CD4-positive, alpha-beta T cell treated with Interleukin-6 for 4 hours (primary cell): ENCODE measurements around the gene ELL2.

Experiments used
- DNase-seq: peaks from one replicate; pipeline ENCODE4 v3.0.0-alpha.2; 2020; ENCODE audit warnings: mixed read lengths

The ELL2 gene

GRCh38 chr5:95961617-95962474 is at the start of gene ELL2:
Gene ELL2, minus strand, starts transcription at chr5:95961851. Its CDS starts 130 bp downstream, at chr5:95961721.
- peak; percentile 96 for DNase-seq

GRCh38 chr5:96008987-96009647 is 47.5 kb upstream of the ELL2 start:
- no peak for DNase-seq

DNA sequence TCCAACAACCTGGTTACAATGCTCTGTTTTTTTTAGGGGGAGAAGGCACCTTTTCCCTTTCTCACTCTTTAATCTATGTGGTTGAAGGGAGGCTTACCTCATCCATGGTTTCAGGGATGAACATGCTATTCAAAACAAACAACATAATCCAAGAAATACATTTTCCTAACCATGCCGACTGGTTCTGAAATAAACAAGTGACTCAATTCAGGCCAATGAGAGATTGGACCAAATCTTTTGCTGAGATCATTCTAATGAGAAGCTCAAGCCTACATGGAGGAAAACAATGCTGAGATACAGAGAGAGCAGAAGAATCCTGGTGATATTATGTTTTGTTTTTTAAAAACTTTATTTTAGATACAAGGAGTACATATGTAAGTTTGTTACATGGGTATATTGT is 46.8 kb upstream of the ELL2 start:
- DNase-seq = no peak

DNA sequence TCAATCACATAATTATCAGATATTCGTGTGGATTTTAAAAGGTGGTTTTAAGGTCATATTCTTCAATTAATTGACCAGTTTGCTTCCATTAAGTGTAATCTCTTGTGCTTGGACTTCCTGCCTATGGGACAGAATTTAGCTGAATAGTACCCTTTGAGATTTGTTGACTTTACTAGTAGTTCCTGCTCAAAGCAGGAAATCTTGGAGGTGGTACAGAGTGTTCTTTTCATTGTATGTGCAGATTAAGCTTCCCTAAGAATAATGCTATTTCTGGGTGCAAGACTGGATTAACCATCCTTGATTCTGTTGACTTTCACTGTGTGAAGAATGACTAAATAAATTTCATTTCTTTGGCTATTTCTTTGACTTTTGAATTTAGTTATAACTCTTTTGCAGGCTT is 45.4 kb upstream of the ELL2 start:
- DNase-seq = no peak

DNA sequence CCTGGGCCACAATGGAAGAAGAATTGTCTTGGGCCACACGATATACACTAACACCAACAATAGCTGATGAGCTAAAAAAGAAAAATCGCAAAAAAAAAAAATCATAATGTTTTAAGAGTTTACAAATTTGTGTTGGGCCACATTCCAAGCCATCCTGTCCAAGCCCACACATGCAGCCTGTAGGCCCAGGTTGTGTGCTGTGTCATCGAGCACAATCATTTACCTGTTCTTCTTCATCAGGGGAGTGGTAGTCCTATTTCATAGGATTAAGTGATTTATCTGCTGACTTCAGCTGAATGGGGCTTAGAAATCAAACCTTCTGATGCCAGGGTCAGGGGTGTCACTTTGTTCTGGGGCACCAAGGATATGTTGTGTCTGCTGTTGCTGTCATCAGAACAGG is 44.6 kb upstream of the ELL2 start:
- no peak for DNase-seq

GRCh38 chr5:96004754-96005153 is 43.1 kb upstream of the ELL2 start:
- no peak for DNase-seq

DNA sequence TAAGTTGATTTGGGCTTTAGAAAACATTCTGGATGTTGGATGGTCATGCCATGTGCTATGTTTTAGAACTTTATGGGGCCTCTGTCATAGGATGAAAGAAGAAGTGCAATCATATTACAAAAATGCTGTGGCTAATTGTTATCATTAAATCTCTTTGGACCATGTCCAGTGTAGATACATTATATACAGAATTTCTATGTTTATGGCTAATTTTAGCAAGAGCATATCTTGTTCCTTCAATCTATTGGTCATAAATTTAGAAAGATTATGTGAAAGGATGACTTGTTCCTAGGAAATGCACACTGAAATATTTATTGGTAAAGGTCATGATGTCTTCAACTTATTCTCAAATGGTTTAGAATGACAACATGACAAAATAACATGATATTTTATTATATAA is 42.4 kb upstream of the ELL2 start:
- DNase-seq = no peak

- no peak for DNase-seq
Observed at GRCh38 chr5:96001262-96001661, 39.6 kb upstream of the ELL2 start.

DNA sequence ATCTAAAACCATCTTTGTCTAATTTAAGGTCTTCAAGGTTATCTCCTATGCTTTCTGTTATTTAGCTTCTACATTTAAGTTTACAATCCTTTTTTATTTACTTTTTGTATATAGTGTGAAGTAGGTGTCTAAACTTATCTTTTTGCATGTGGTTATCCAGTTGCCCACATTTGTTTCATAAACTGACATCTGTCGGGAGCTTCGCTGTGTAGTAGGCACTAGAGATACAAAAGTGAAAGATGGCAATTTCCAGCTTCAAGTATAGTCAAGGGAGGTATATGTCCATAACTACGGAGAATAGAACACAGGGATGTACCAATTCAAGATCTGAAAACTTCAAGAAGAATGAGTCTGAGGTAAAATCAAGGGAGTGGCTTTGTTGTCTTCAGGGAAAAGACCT is 38.7 kb upstream of the ELL2 start:
- no peak for DNase-seq

- no peak for DNase-seq
Observed at GRCh38 chr5:95996904-95997723, 35.5 kb upstream of the ELL2 start.

DNA sequence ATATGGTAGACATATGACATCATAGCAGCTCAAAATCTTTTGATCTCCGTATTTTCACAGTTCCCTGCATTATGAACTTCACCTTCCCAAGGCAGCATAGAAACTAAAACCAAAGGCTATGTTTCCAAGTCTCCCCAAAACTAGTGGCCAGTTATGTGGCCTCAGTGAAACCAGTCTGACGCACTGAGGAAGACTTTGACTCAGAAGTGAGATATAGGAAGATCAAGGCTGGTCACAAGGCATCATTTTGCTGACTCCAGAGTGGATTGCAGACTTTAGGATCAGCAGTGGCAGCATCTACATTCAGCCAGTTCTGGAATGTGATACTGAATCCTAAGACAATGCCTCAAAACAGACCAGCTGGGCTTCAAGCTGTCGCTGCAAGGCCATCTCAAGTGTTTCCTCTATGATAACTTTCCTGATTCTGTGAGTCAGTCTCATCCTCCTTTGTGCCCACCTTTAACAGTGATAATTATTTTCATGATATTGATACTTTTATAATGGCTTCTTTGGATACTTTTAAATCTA is 34.4 kb upstream of the ELL2 start:
- DNase-seq = no peak

GRCh38 chr5:95993776-95994175 is 32.1 kb upstream of the ELL2 start:
- DNase-seq = no peak

DNA sequence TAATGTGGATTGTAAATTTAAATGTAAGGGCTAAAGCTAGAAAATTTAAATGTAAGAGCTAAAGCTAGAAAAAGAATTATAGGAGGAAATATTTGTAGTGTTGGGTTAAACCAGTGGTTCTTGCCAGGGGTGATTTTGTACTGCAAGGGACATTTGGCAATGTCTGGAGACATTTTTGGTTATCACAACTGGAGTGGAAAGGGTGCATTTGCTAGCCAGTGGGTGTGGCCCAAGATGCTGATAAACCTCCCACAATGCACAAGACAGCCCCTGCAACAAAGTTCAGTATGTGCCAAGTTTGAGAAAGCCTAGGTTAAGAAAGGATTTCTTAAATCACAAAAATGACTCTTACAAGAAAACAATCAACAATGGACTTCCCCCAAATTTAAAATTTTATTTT is 31.6 kb upstream of the ELL2 start:
- no peak for DNase-seq

GRCh38 chr5:95989283-95990048 is 27.8 kb upstream of the ELL2 start:
- DNase-seq = no peak

DNA sequence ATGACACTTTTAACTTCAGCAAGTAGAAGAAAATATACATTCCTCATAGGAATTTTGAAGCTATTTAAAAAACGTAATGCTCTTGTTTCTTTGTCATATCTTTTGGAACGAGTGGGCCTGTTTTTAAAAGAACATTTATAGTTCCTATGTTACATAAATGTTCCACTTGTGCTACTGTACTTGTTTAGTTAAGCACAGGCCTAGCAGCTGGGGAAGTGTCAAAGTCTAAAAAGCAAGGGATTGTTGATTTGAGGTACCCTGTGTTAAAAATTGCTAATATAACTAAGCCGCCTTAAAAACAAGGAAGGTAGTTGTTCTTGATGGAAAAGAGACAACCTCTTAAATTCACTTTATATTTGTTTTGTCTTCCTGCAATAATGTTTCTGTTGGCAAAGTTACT is 27.2 kb upstream of the ELL2 start:
- DNase-seq = no peak

- DNase-seq = no peak
Observed at GRCh38 chr5:95988094-95988493, 26.4 kb upstream of the ELL2 start.

- DNase-seq = no peak
Observed at GRCh38 chr5:95986937-95987520, 25.4 kb upstream of the ELL2 start.

GRCh38 chr5:95986001-95986400 is 24.4 kb upstream of the ELL2 start:
- DNase-seq = no peak

GRCh38 chr5:95985249-95985648 is 23.6 kb upstream of the ELL2 start:
- DNase-seq = no peak

DNA sequence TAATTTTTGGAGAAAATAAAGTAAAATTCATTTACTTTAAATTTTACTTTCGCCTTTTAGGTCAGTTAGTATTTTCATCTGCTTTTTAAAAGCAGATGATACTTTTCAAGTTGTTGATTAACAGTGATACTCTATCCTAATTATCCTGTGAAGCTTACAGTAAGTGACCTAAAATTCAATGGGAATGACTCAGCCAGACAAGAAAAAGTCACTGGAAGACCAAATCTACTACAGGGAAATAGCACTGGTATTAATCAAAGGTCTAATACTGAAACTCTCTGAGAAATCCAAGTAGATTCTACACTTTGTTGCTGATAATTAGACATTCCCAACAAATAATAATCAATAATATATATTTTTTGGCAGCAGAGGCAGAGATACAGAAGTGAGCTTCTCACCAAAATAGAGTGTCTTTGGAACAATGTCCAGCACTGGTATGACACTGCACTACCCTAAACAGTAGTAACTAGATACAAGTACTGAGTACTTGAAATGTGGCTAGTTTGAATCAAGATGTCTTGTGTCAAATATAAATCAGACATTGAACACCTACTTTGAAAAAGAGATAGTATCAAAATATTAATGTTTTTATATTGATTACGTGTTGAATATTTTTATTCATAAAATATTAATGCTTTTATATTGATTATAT is 22.8 kb upstream of the ELL2 start:
- no peak for DNase-seq

GRCh38 chr5:95983509-95983908 is 21.9 kb upstream of the ELL2 start:
- DNase-seq = no peak

- DNase-seq = no peak
Observed at GRCh38 chr5:95983080-95983479, 21.4 kb upstream of the ELL2 start.
